GM12865 (cell line): ENCODE measurements around the gene SAP30BP.

ENCODE experiments used
- DNase-seq: peaks from one replicate; pipeline ENCODE4 v3.0.0; 2010; ENCODE audit warnings: low read depth
- H3K4me3 ChIP-seq: 2 replicates; pipeline ENCODE4 v1.5.1; 2011; ENCODE audit warnings: mild to moderate bottlenecking, low read depth, low read length, control low read depth
- CTCF ChIP-seq: IDR thresholded peaks from 2 replicates; pipeline ENCODE4 v1.5.1; 2011; ENCODE audit warnings: low read length, control low read depth, low read depth, inconsistent platforms; ENCODE audit not compliant: insufficient read depth; ENCODE audit errors: missing control alignments

Gene SAP30BP

GRCh38 chr17:75658237-75658636 is 8.9 kb upstream of the SAP30BP start:
- no peak overlapping the region for H3K4me3 ChIP-seq
- DNase-seq, result no peak
- no peak for TF ChIP-seq CTCF

- no peak overlapping the region for H3K4me3 ChIP-seq
- no peak for DNase-seq
- no peak for TF ChIP-seq CTCF
Measured at GRCh38 chr17:75661531-75661930, 5.6 kb upstream of the SAP30BP start.

GRCh38 chr17:75662511-75662910 is 4.6 kb upstream of the SAP30BP start:
- no peak for TF ChIP-seq CTCF
- H3K4me3 ChIP-seq, result no peak overlapping the region
- no peak for DNase-seq

GRCh38 chr17:75664099-75664549 is 3.0 kb upstream of the SAP30BP start:
- TF ChIP-seq CTCF, result no peak
- peak; percentile 90 for DNase-seq
- H3K4me3 ChIP-seq, result no peak overlapping the region

- H3K4me3 ChIP-seq, result peak overlapping the region; percentile 87
- no peak for TF ChIP-seq CTCF
- no peak for DNase-seq
Measured at GRCh38 chr17:75665981-75666380, 1.2 kb upstream of the SAP30BP start.

GRCh38 chr17:75667825-75668224 is 687 bp downstream of the SAP30BP start:
- peak overlapping the region; percentile 87 for H3K4me3 ChIP-seq
- no peak for TF ChIP-seq CTCF
- no peak for DNase-seq

GRCh38 chr17:75668489-75668888 is 1.4 kb downstream of the SAP30BP start:
- peak overlapping the region; percentile 87 for H3K4me3 ChIP-seq
- TF ChIP-seq CTCF, result no peak
- no peak for DNase-seq
